H1 (cell line): ENCODE data around the gene GALNT13. TPM values are rescaled to one million over a fixed set of nuclear protein-coding genes. Genes with fewer than 3 reads are reported as not detected.

Experiments
- CTCF ChIA-PET: fragments of 300-600 bp; sonication (Branson Sonifier 250); formaldehyde crosslinking; loops from one replicate; lab custom pipeline; 2021; ENCODE audit not compliant: partially characterized antibody; lab: Charles Lee
- POLR2A ChIA-PET: fragments of 300-600 bp; sonication (Branson Sonifier 250); formaldehyde crosslinking; loops from one replicate; lab custom pipeline; 2021; ENCODE audit warnings: inconsistent platforms; ENCODE audit not compliant: partially characterized antibody; lab: Charles Lee
- DNase-seq, 2 experiments: peaks; one replicate each; pipeline versions ENCODE4 v3.0.0 to v3.0.0-alpha.2; 2010 to 2022; ENCODE audit warnings: low spot score in 2 of 2, low read depth in 1 of 2, mixed read lengths in 1 of 2
- FAIRE-seq: peaks from 2 replicates; lab custom pipeline; 2011; peaks lifted over from hg19 to GRCh38; lab: Jason Lieb, UNC
- H2AFZ ChIP-seq: 2 replicates; pipeline ENCODE4 v1.8.1; 2012; ENCODE audit warnings: low read length, inconsistent platforms
- H2AK5ac ChIP-seq: 2 replicates; pipeline ENCODE4 v1.6.1; 2013; ENCODE audit warnings: low read depth, low read length
- H2BK120ac ChIP-seq: replicated peaks from 2 replicates; pipeline ENCODE3; 2013; ENCODE audit warnings: low read depth, low read length, inconsistent platforms
- H2BK12ac ChIP-seq: 2 replicates; pipeline ENCODE4 v1.6.1; 2013; ENCODE audit warnings: low read depth, low read length
- H2BK15ac ChIP-seq: 2 replicates; pipeline ENCODE4 v1.6.1; 2013; ENCODE audit warnings: low read length
- H2BK20ac ChIP-seq: 2 replicates; pipeline ENCODE4 v1.6.1; 2013; ENCODE audit warnings: low read length
- H2BK5ac ChIP-seq: 2 replicates; pipeline ENCODE4 v1.6.1; 2013; ENCODE audit warnings: low read depth, low read length
- H3K14ac ChIP-seq: 2 replicates; pipeline ENCODE4 v1.6.1; 2013; ENCODE audit warnings: inconsistent platforms; ENCODE audit not compliant: insufficient read length
- H3K18ac ChIP-seq: 2 replicates; pipeline ENCODE4 v1.6.1; 2013; ENCODE audit warnings: low read length; ENCODE audit errors: extremely low read depth
- H3K23ac ChIP-seq: 2 replicates; pipeline ENCODE4 v1.6.1; 2013; ENCODE audit warnings: inconsistent platforms; ENCODE audit not compliant: insufficient read length
- H3K23me2 ChIP-seq: 2 replicates; pipeline ENCODE4 v1.6.1; 2013; ENCODE audit warnings: low read depth, low read length
- H3K27ac ChIP-seq: 2 replicates; pipeline ENCODE4 v1.6.1; 2011; ENCODE audit warnings: low read depth, low read length, inconsistent platforms
- H3K27me3 ChIP-seq, 4 experiments: replicated peaks in 1 of 4; 1 replicate in 1 of 4; 2 replicates in 3 of 4; pipeline versions ENCODE4 v1.6.1 to v1.8.1; 2011 to 2013; ENCODE audit warnings: low read length in 3 of 4, mild to moderate bottlenecking in 3 of 4, inconsistent platforms in 2 of 4, mixed read lengths in 2 of 4, moderate library complexity in 1 of 4; ENCODE audit not compliant: control insufficient read depth in 3 of 4, insufficient read depth in 3 of 4; ENCODE audit errors: extremely low read depth in 1 of 4
- H3K36me3 ChIP-seq, 4 experiments: 2 replicates each; pipeline versions ENCODE4 v1.6.1 to v1.8.1; 2011 to 2013; ENCODE audit warnings: mild to moderate bottlenecking in 4 of 4, low read length in 3 of 4, moderate library complexity in 2 of 4, control low read depth in 1 of 4, inconsistent platforms in 1 of 4; ENCODE audit not compliant: insufficient read depth in 4 of 4, control insufficient read depth in 2 of 4
- H3K4ac ChIP-seq: replicated peaks from 2 replicates; pipeline ENCODE3; 2013; ENCODE audit warnings: low read length, low read depth, mixed read lengths, inconsistent platforms; ENCODE audit not compliant: insufficient read length
- H3K4me1 ChIP-seq, 4 experiments: replicated peaks in 1 of 4; 1 replicate in 1 of 4; 2 replicates in 3 of 4; pipeline versions ENCODE4 v1.6.1 to v1.8.1; 2011 to 2013; ENCODE audit warnings: low read length in 3 of 4, inconsistent platforms in 2 of 4, mixed read lengths in 1 of 4; ENCODE audit not compliant: insufficient read depth in 4 of 4, control insufficient read depth in 3 of 4
- H3K4me2 ChIP-seq, 2 experiments: 2 replicates each; pipeline versions ENCODE4 v1.6.1 to v1.8.1; 2011 to 2013; ENCODE audit warnings: low read depth in 2 of 2, low read length in 2 of 2, control low read depth in 1 of 2, inconsistent platforms in 1 of 2, mild to moderate bottlenecking in 1 of 2; ENCODE audit not compliant: insufficient read depth in 1 of 2
- H3K4me3 ChIP-seq, 4 experiments: fragments of 200-600, 300-600 bp in 1 of 4; sonication (generic), shearing (Covaris generic), sonication (Bioruptor Twin) in 1 of 4; 2 replicates each; pipeline versions ENCODE4 v1.5.1 to v1.8.1; 2011 to 2016; ENCODE audit warnings: low read length in 4 of 4, low read depth in 3 of 4, control low read depth in 2 of 4, inconsistent platforms in 2 of 4, mild to moderate bottlenecking in 2 of 4, mixed read lengths in 1 of 4, moderate library complexity in 1 of 4; ENCODE audit not compliant: insufficient read depth in 2 of 4; ENCODE audit errors: extremely low read depth in 1 of 4
- H3K56ac ChIP-seq: replicated peaks from 2 replicates; pipeline ENCODE3; 2013; ENCODE audit warnings: low read depth, mild to moderate bottlenecking, mixed read lengths, low read length, inconsistent platforms; ENCODE audit not compliant: insufficient read length
- H3K79me1 ChIP-seq: 2 replicates; pipeline ENCODE4 v1.6.1; 2013; ENCODE audit warnings: low read depth, low read length, control low read depth
- H3K79me2 ChIP-seq, 2 experiments: 2 replicates each; pipeline versions ENCODE4 v1.6.1 to v1.8.1; 2012 to 2013; ENCODE audit warnings: low read length in 2 of 2, mild to moderate bottlenecking in 2 of 2, inconsistent platforms in 1 of 2; ENCODE audit not compliant: insufficient read depth in 2 of 2, control insufficient read depth in 1 of 2
- H3K9ac ChIP-seq, 4 experiments: replicated peaks in 1 of 4; 1 replicate in 1 of 4; 2 replicates in 3 of 4; pipeline versions ENCODE4 v1.6.1 to v1.8.1; 2011 to 2013; ENCODE audit warnings: low read depth in 3 of 4, low read length in 3 of 4, control low read depth in 2 of 4, mild to moderate bottlenecking in 2 of 4, moderate library complexity in 2 of 4, inconsistent platforms in 1 of 4; ENCODE audit errors: extremely low read depth in 1 of 4
- H3K9me3 ChIP-seq, 2 experiments: 2 replicates each; pipeline versions ENCODE4 v1.6.1 to v1.8.1; 2012 to 2013; ENCODE audit warnings: mild to moderate bottlenecking in 2 of 2, moderate library complexity in 2 of 2, control low read depth in 1 of 2, inconsistent platforms in 1 of 2, low read depth in 1 of 2, low read length in 1 of 2, mixed read lengths in 1 of 2; ENCODE audit not compliant: insufficient read depth in 2 of 2
- H4K20me1 ChIP-seq, 2 experiments: replicated peaks in 1 of 2; 2 replicates each; pipeline versions ENCODE3 to v1.8.1; 2011 to 2013; ENCODE audit warnings: inconsistent platforms in 2 of 2, low read length in 2 of 2, mild to moderate bottlenecking in 1 of 2; ENCODE audit not compliant: insufficient read depth in 2 of 2, control insufficient read depth in 1 of 2
- H4K5ac ChIP-seq: 2 replicates; pipeline ENCODE4 v1.6.1; 2013; ENCODE audit warnings: low read length, low read depth, mixed read lengths, inconsistent platforms; ENCODE audit not compliant: insufficient read length
- H4K8ac ChIP-seq: 2 replicates; pipeline ENCODE4 v1.8.0; 2013; ENCODE audit warnings: mild to moderate bottlenecking, moderate library complexity, low read length, inconsistent platforms; ENCODE audit not compliant: insufficient read depth; ENCODE audit errors: extremely low read depth
- H4K91ac ChIP-seq: replicated peaks from 2 replicates; pipeline ENCODE3; 2013; ENCODE audit warnings: low read length, mixed read lengths, inconsistent platforms; ENCODE audit not compliant: insufficient read length
- ASH2L ChIP-seq: fragments of 200-600, 300-600 bp; sonication (generic); IDR thresholded peaks from one replicate; pipeline ENCODE4 v1.7.1; 2017; ENCODE audit warnings: low read length
- CHD1 ChIP-seq: IDR thresholded peaks from 2 replicates; pipeline ENCODE4 v1.6.1; 2012; ENCODE audit warnings: low read depth, low read length, improper control_type of control experiment
- GTF2F1 ChIP-seq: IDR thresholded peaks from 2 replicates; pipeline ENCODE4 v1.6.1; 2012; ENCODE audit warnings: low read depth, low read length, improper control_type of control experiment, borderline replicate concordance
- KDM4A ChIP-seq: IDR thresholded peaks from one replicate; pipeline ENCODE4 v1.7.1; 2012; ENCODE audit warnings: low read depth, mild to moderate bottlenecking, moderate library complexity, low read length, inconsistent platforms; ENCODE audit not compliant: severe bottlenecking
- MAX ChIP-seq: IDR thresholded peaks from 2 replicates; pipeline ENCODE4 v1.6.1; 2012; ENCODE audit warnings: inconsistent platforms
- NRF1 ChIP-seq: IDR thresholded peaks from 2 replicates; pipeline ENCODE4 v1.6.1; 2011; ENCODE audit warnings: mild to moderate bottlenecking, low read depth, low read length, improper control_type of control experiment
- PHF8 ChIP-seq: fragments of 200-600 bp; sonication (generic); conservative IDR thresholded peaks from 2 replicates; pipeline ENCODE4 v1.7.1; 2012; ENCODE audit warnings: low read depth, mild to moderate bottlenecking, inconsistent platforms, low read length, moderate library complexity
- POLR2AphosphoS5 ChIP-seq: IDR thresholded peaks from 2 replicates; pipeline ENCODE4 v1.6.1; 2011; ENCODE audit warnings: low read depth, low read length
- RNF2 ChIP-seq: fragments of 200-900, 300-1000 bp; sonication (generic); IDR thresholded peaks from 2 replicates; pipeline ENCODE4 v1.7.1; 2016; ENCODE audit warnings: borderline replicate concordance, low read depth, mild to moderate bottlenecking, antibody characterized with exemption, low read length; ENCODE audit not compliant: poor library complexity, severe bottlenecking; ENCODE audit errors: missing control alignments
- SP2 ChIP-seq: IDR thresholded peaks from 2 replicates; pipeline ENCODE4 v1.6.1; 2012; ENCODE audit warnings: mild to moderate bottlenecking, low read length, inconsistent platforms
- SRF ChIP-seq: IDR thresholded peaks from 2 replicates; pipeline ENCODE4 v1.6.1; 2011; ENCODE audit warnings: mild to moderate bottlenecking, low read depth, low read length, moderate library complexity
- TAF1 ChIP-seq: IDR thresholded peaks from 2 replicates; pipeline ENCODE4 v1.6.1; 2011; ENCODE audit warnings: mild to moderate bottlenecking, low read depth, low read length
- TBP ChIP-seq: IDR thresholded peaks from 2 replicates; pipeline ENCODE4 v1.6.1; 2011; ENCODE audit warnings: low read depth, low read length, improper control_type of control experiment
- TCF12 ChIP-seq: IDR thresholded peaks from 2 replicates; pipeline ENCODE4 v1.6.1; 2011; ENCODE audit warnings: low read depth, mild to moderate bottlenecking, low read length
- YY1 ChIP-seq: IDR thresholded peaks from 2 replicates; pipeline ENCODE4 v1.6.1; 2011; ENCODE audit warnings: low read depth, mild to moderate bottlenecking, low read length
- WGBS, 2 experiments: shearing (Covaris generic) in 1 of 2; methylation state at CpG; one replicate each; pipeline versions ENCODE4 v1.1.6 to v1.1.7; 2013 to 2015; ENCODE audit warnings: low lambda C conversion rate in 2 of 2, mixed read lengths in 2 of 2, inconsistent platforms in 1 of 2, low coverage in 1 of 2, missing lambda C conversion rate in 1 of 2; ENCODE audit not compliant: insufficient replicate concordance in 2 of 2, insufficient coverage in 1 of 2, insufficient read length in 1 of 2; ENCODE audit errors: extremely low coverage in 1 of 2, missing lambda C conversion rate in 1 of 2; 5-methylcytosine and 5-hydroxymethylcytosine counted together
- polyA plus RNA-seq, 7 experiments: library from polyadenylated mRNA; depleted of rRNA in 3 of 7; stranded (reverse) in 5 of 7; unstranded in 2 of 7; fragments of >200 nt in 5 of 7; fragments of 200-250 nt in 2 of 7; gene quantifications; 1 replicate in 5 of 7; 2 replicates in 1 of 7; 4 replicates in 1 of 7; pipeline versions ENCODE4 v1.2.1 to v1.2.3, GENCODE V29; 2011 to 2013; ENCODE audit warnings: missing spikeins in 2 of 7, mixed read lengths in 2 of 7
- total RNA-seq: library from RNA; stranded (reverse); fragmentation: NEBNext Ultra II Directional; extraction: Animal tissue kit (Norgen Biotek cat#: 25700); gene quantifications from 2 replicates; pipeline ENCODE4 v1.2.1, GENCODE V29; 2021

The GALNT13 gene
- total and polyA plus RNA-seq, 2 of the 8 experiments (the other 6 are each of a cell fraction or from before 2014, with no cell fraction given): 3.2 to 9.6 TPM

- Histone ChIP-seq H3K56ac (no peak overlapping the region), H3K4me2 (no peak overlapping the region), H3K27ac (no peak overlapping the region), H2BK12ac (no peak overlapping the region), H3K14ac (no peak overlapping the region), H2BK120ac (no peak overlapping the region), H4K8ac (no peak overlapping the region), H4K5ac (no peak overlapping the region), H3K23ac (no peak overlapping the region), H2AK5ac (no peak overlapping the region), H3K9me3 (peaks cover 0 to 10% of the 10 kb centered on the region in 2 experiments; a peak in 1 of 4 replicates), H2BK15ac (no peak overlapping the region), H3K79me2 (no peaks in the 10 kb centered on the region), H2BK5ac (no peak overlapping the region), H2BK20ac (no peak overlapping the region), H3K18ac (no peak overlapping the region), H3K27me3 (no peaks in the 10 kb centered on the region), H3K79me1 (no peaks in the 10 kb centered on the region), H3K36me3 (no peaks in the 10 kb centered on the region), H3K9ac (no peak overlapping the region), H2AFZ (no peak overlapping the region), H4K20me1 (no peaks in the 10 kb centered on the region), H3K4ac (no peak overlapping the region), H4K91ac (no peak overlapping the region), H3K23me2 (no peaks in the 10 kb centered on the region), H3K4me1 (no peaks in the 10 kb centered on the region), H3K4me3 (no peak overlapping the region)
- CTCF ChIA-PET: no interaction called here
- FAIRE-seq (no peak), DNase-seq (no peak)
- 91% methylated on average over 1 of the region's 1 CpG; no CpG with 5 or more reads in 1 of the 2 experiments for WGBS, 2 experiments
- POLR2A ChIA-PET: no interaction called here
- TF ChIP-seq POLR2AphosphoS5: no peak
- no peak for TF ChIP-seq CHD1
- TF ChIP-seq TAF1: no peak
- TF ChIP-seq SP2: no peak
- TF ChIP-seq SRF: no peak
- TF ChIP-seq TBP: no peak
- TF ChIP-seq ASH2L: no peak
- no peak for TF ChIP-seq PHF8
- no peak for TF ChIP-seq MAX
- no peak for TF ChIP-seq TCF12
- TF ChIP-seq NRF1: no peak
- no peak for TF ChIP-seq KDM4A
- TF ChIP-seq GTF2F1: no peak
- no peak for TF ChIP-seq YY1
- TF ChIP-seq RNF2: no peak
Observed at GRCh38 chr2:153823880-153824279, 47.8 kb upstream of the GALNT13 start.
